LNCaP clone FGC (cell line): ENCODE measurements around the gene SFRP4.

Source experiments
- DNase-seq: peaks from one replicate; pipeline ENCODE4 v3.0.0-alpha.2; 2011; ENCODE audit warnings: low read depth
- H3K4me3 ChIP-seq: 2 replicates; pipeline ENCODE4 v1.5.1; 2011; ENCODE audit warnings: mild to moderate bottlenecking, low read depth, low read length, control low read depth
- TF ChIP-seq, protein P1 (sequence below): IDR thresholded peaks from 2 replicates; pipeline ENCODE4 v1.5.1; 2012; ENCODE audit warnings: mild to moderate bottlenecking; ENCODE audit not compliant: control insufficient read depth, insufficient read depth; ENCODE audit errors: extremely low read depth

Gene SFRP4

DNA sequence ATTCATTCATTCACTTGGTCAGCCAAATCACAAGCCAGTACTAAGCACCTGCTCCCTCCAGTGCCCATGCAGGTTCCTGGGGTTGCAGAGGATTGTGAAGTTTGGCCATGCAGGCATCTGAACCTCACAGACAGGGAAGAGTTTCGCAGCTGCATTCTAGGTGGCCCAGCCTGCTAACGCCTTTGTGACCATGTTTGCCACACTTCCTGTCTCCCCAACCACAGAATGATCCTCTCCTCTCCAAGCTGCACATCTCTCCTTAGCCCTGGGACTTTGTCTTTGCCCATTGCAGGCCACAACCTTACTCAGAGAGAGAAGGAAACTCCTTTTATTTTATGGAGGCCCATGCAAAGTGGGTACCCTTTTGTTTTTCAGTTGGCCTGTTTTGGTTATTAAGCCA is 35.6 kb upstream of the SFRP4 start:
- no peak for DNase-seq

DNA sequence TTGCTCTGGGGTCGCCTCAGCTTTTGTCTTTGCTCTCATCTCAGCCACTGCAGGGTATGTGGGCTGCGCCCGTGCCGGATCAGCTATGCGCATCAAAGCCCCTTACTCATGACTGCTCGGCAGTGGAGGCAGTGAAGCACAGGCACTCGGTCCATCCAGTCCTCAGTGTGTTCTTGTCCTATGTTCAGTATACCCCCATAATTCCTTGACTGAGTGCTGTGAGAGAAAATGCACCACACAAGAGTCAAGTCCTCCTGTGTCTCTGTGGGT is 31.3 kb upstream of the SFRP4 start:
- TF ChIP-seq, protein P1, sequence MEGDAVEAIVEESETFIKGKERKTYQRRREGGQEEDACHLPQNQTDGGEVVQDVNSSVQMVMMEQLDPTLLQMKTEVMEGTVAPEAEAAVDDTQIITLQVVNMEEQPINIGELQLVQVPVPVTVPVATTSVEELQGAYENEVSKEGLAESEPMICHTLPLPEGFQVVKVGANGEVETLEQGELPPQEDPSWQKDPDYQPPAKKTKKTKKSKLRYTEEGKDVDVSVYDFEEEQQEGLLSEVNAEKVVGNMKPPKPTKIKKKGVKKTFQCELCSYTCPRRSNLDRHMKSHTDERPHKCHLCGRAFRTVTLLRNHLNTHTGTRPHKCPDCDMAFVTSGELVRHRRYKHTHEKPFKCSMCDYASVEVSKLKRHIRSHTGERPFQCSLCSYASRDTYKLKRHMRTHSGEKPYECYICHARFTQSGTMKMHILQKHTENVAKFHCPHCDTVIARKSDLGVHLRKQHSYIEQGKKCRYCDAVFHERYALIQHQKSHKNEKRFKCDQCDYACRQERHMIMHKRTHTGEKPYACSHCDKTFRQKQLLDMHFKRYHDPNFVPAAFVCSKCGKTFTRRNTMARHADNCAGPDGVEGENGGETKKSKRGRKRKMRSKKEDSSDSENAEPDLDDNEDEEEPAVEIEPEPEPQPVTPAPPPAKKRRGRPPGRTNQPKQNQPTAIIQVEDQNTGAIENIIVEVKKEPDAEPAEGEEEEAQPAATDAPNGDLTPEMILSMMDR: no peak
- no peak for DNase-seq
- no peak overlapping the region for H3K4me3 ChIP-seq

More for the DNA sequence above, 35.6 kb upstream of the SFRP4 start:
- H3K4me3 ChIP-seq: no peak overlapping the region
- TF ChIP-seq, protein P1: no peak

DNA sequence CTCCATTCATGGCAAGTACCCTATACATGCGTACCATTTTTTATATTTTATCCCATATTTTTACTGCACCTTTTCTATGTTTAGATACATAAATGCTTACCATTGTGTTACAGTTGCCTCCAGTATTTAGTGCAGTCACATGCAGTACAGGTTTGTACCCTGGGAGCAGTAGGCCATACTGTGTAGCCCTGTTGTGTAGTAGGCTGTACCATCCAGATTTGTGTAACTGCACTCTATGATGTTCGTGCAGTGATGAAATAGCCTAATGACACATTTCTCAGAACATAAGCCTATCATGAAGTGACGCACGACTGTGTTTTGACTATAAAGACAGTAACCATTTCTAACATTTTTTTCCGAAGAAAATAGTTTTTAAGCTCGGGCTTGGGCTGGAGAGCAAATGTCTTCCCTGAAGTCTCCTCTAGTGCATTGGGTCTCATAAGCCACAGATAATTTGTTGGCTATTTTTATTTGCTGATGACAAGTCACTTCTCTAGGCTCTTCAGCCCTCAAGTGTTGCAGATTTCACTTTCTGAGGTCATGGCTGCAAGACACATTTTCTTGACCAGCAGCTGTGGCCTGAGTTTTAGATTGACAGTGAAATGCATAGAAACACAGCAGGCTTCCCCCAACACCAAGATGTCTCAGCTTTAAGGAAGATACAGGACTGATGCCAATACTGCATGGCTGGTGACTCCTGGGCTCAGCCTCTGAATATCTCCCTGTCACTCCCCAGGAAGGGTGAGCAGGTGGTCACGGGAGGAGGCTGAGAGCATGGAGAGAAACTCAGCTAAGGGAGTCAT is 30.7 kb upstream of the SFRP4 start:
- TF ChIP-seq, protein P1: no peak
- no peak overlapping the region for H3K4me3 ChIP-seq
- DNase-seq: no peak

DNA sequence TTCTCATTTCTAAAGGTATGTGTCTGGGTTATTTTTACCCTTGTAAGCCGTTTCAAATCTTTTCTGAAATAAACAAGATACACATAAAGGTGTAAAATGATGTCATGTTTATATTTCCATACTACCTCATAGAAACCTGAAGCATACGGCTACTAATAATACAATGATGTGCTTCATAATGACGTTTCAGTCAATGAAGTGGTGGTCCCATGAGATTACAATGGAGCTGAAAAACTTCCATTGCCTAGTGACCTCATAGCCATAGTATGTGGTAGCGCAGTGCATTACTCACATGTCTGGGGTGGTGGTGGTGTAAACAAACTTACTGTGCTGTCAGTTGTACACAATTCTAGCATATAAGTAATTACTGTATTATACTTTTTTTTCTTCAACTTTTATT is 28.7 kb upstream of the SFRP4 start:
- TF ChIP-seq, protein P1: no peak
- H3K4me3 ChIP-seq: no peak overlapping the region
- DNase-seq: no peak

DNA sequence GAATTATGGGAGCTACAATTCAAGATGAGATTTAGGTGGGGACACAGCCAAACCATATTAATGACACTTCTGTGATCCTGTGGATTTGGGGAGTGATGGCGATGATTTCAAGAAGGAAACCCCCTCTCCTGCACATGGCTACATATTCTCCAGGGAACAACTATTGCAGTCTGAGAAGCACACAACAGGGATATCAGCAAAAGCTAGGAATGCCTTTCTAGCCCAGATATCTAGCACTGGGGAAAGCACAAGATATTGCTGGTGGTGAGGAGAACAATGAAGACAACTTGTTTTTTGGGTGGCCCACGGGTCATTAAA is 28.1 kb upstream of the SFRP4 start:
- DNase-seq: no peak
- TF ChIP-seq, protein P1: no peak
- no peak overlapping the region for H3K4me3 ChIP-seq

DNA sequence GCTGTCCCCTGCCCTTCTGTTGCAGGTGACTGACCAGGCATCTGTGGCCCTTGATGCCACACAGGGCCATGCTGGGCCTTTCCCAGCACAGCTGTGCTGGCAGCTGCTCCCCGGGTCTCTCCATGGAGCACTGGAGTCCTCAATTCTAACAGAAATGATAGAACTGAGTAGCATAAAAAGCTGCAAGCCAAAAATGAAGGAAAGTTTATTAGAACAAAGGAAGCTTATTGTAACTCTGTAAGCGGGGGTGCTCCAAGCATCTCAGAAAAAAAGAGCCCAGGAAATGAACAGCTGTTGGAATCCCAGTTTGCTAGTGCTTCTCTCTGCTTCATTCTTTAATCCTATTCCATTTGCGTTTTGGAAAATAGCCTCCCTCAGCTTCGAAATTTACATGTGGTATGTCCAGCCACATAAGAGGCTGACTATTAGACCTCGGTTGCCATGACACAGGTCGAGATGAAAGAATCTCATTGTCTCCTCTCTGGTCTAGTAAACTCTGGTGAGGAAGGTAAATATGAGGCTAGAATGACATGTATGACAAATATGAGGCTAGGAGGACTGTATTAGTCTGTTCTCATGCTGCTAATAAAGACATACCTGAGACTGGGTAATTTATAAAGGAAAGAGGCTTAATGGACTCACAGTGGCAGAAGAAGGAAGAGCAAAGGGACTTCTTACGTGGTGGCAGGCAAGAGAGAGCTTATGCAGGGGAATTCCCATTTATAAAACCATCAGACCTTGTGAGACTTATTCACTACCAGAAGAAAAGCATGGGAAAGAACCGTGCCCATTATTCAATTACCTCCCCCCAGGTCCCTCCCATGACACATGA is 27.5 kb upstream of the SFRP4 start:
- H3K4me3 ChIP-seq: no peak overlapping the region
- TF ChIP-seq, protein P1: no peak
- no peak for DNase-seq
